ENCODE data around the gene AZU1.
A peak's percentile ranks its signal among the peaks of the same experiment; 100 is the strongest.

Gene AZU1

GRCh38 chr19:797528-798414 lies 29.9 kb upstream of the AZU1 start:
- peak overlapping the region; percentile 97 for H3K4me3 ChIP-seq (ENCODE audit: low read length, poor library complexity, severe bottlenecking)
- peaks cover 60% of the 10 kb centered on the region for H3K79me2 ChIP-seq (ENCODE audit: insufficient read depth, low read length)
- H3K27me3 ChIP-seq (ENCODE audit: insufficient read depth, low read length, poor library complexity, severe bottlenecking) = peaks cover 8% of the 10 kb centered on the region
- H3K4me1 ChIP-seq (ENCODE audit: insufficient read depth, low read length, poor library complexity, severe bottlenecking) = peaks cover 25% of the 10 kb centered on the region
- H3K36me3 ChIP-seq (ENCODE audit: insufficient read depth, low read length) = peaks cover 33% of the 10 kb centered on the region
- peaks cover 49% of the 10 kb centered on the region for H4K20me1 ChIP-seq (ENCODE audit: insufficient read depth, low read length, poor library complexity, severe bottlenecking)
- no peaks in the 10 kb centered on the region for H3K9me3 ChIP-seq (ENCODE audit: insufficient read depth, low read depth, low read length)
- H3K9me2 ChIP-seq (replicated peaks; ENCODE audit: low read depth, low read length) = no peaks in the 10 kb centered on the region
- peak overlapping the region; percentile 98 for H3K9ac ChIP-seq (ENCODE audit: low read depth, low read length, poor library complexity, severe bottlenecking)
- H2AFZ ChIP-seq (ENCODE audit: low read length) = no peak overlapping the region
- peak overlapping the region; percentile 93 for H3K4me2 ChIP-seq (ENCODE audit: low read depth, low read length, poor library complexity, severe bottlenecking)
- TF ChIP-seq EZH2phosphoT487 (IDR thresholded peaks at IDR 0.05; ENCODE audit: borderline replicate concordance) = no peak
- TF ChIP-seq, protein P1, sequence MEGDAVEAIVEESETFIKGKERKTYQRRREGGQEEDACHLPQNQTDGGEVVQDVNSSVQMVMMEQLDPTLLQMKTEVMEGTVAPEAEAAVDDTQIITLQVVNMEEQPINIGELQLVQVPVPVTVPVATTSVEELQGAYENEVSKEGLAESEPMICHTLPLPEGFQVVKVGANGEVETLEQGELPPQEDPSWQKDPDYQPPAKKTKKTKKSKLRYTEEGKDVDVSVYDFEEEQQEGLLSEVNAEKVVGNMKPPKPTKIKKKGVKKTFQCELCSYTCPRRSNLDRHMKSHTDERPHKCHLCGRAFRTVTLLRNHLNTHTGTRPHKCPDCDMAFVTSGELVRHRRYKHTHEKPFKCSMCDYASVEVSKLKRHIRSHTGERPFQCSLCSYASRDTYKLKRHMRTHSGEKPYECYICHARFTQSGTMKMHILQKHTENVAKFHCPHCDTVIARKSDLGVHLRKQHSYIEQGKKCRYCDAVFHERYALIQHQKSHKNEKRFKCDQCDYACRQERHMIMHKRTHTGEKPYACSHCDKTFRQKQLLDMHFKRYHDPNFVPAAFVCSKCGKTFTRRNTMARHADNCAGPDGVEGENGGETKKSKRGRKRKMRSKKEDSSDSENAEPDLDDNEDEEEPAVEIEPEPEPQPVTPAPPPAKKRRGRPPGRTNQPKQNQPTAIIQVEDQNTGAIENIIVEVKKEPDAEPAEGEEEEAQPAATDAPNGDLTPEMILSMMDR (conservative IDR thresholded peaks at IDR 0.05; ENCODE audit: low read length) = no peak
- no peaks in the 10 kb centered on the region for H3F3A ChIP-seq (ENCODE audit: low read depth)

- peaks cover 8% of the 10 kb centered on the region for H3K27me3 ChIP-seq (ENCODE audit: insufficient read depth, low read length, poor library complexity, severe bottlenecking)
Measured at GRCh38 chr19:798415-799075, 29.1 kb upstream of the AZU1 start.

GRCh38 chr19:799076-799881 lies 28.4 kb upstream of the AZU1 start:
- peaks cover 48% of the 10 kb centered on the region for H3K36me3 ChIP-seq (ENCODE audit: insufficient read depth, low read length)

More at GRCh38 chr19:798415-799075, 29.1 kb upstream of the AZU1 start:
- peaks cover 41% of the 10 kb centered on the region for H3K36me3 ChIP-seq (ENCODE audit: insufficient read depth, low read length)
- H3F3A ChIP-seq (ENCODE audit: low read depth) = no peaks in the 10 kb centered on the region
- no peaks in the 10 kb centered on the region for H3K9me3 ChIP-seq (ENCODE audit: insufficient read depth, low read depth, low read length)
- peaks cover 57% of the 10 kb centered on the region for H4K20me1 ChIP-seq (ENCODE audit: insufficient read depth, low read length, poor library complexity, severe bottlenecking)
- peak overlapping the region; percentile 97 for H3K4me3 ChIP-seq (ENCODE audit: low read length, poor library complexity, severe bottlenecking)
- peaks cover 68% of the 10 kb centered on the region for H3K79me2 ChIP-seq (ENCODE audit: insufficient read depth, low read length)
- peak overlapping the region; percentile 93 for H3K4me2 ChIP-seq (ENCODE audit: low read depth, low read length, poor library complexity, severe bottlenecking)
- H3K9ac ChIP-seq (ENCODE audit: low read depth, low read length, poor library complexity, severe bottlenecking) = peak overlapping the region; percentile 98
- no peak overlapping the region for H2AFZ ChIP-seq (ENCODE audit: low read length)
- H3K9me2 ChIP-seq (replicated peaks; ENCODE audit: low read depth, low read length) = no peaks in the 10 kb centered on the region
- no peak for TF ChIP-seq EZH2phosphoT487 (IDR thresholded peaks at IDR 0.05; ENCODE audit: borderline replicate concordance)
- TF ChIP-seq, protein P1 (conservative IDR thresholded peaks at IDR 0.05; ENCODE audit: low read length) = no peak
- H3K4me1 ChIP-seq (ENCODE audit: insufficient read depth, low read length, poor library complexity, severe bottlenecking) = peaks cover 25% of the 10 kb centered on the region

More at GRCh38 chr19:799076-799881, 28.4 kb upstream of the AZU1 start:
- no peaks in the 10 kb centered on the region for H3K9me3 ChIP-seq (ENCODE audit: insufficient read depth, low read depth, low read length)
- H3K4me2 ChIP-seq (ENCODE audit: low read depth, low read length, poor library complexity, severe bottlenecking) = peak overlapping the region; percentile 93
- H3K4me1 ChIP-seq (ENCODE audit: insufficient read depth, low read length, poor library complexity, severe bottlenecking) = peaks cover 25% of the 10 kb centered on the region
- H4K20me1 ChIP-seq (ENCODE audit: insufficient read depth, low read length, poor library complexity, severe bottlenecking) = peaks cover 64% of the 10 kb centered on the region
- no peaks in the 10 kb centered on the region for H3K9me2 ChIP-seq (replicated peaks; ENCODE audit: low read depth, low read length)
- H3K9ac ChIP-seq (ENCODE audit: low read depth, low read length, poor library complexity, severe bottlenecking) = peak overlapping the region; percentile 98
- H3K79me2 ChIP-seq (ENCODE audit: insufficient read depth, low read length) = peaks cover 75% of the 10 kb centered on the region
- H2AFZ ChIP-seq (ENCODE audit: low read length) = no peak overlapping the region
- H3F3A ChIP-seq (ENCODE audit: low read depth) = no peaks in the 10 kb centered on the region
- H3K4me3 ChIP-seq (ENCODE audit: low read length, poor library complexity, severe bottlenecking) = peak overlapping the region; percentile 97
- TF ChIP-seq, protein P1 (conservative IDR thresholded peaks at IDR 0.05; ENCODE audit: low read length) = peak; percentile 33
- TF ChIP-seq EZH2phosphoT487 (IDR thresholded peaks at IDR 0.05; ENCODE audit: borderline replicate concordance) = no peak
- H3K27me3 ChIP-seq (ENCODE audit: insufficient read depth, low read length, poor library complexity, severe bottlenecking) = peaks cover 8% of the 10 kb centered on the region

All from Loucy (cell line).